H1 (cell line): ENCODE measurements around the gene NEBL. TPM values are rescaled to one million over a fixed set of nuclear protein-coding genes. Genes with fewer than 3 reads are reported as not detected.

Experiments
- KDM1A ChIP-seq: fragments of 200-600, 300-600 bp; sonication (generic); IDR thresholded peaks from 2 replicates; pipeline ENCODE4 v1.7.1; 2016; ENCODE audit warnings: mild to moderate bottlenecking, low read length, borderline replicate concordance
- polyA plus RNA-seq, 7 experiments: library from polyadenylated mRNA; depleted of rRNA in 3 of 7; stranded (reverse) in 5 of 7; unstranded in 2 of 7; fragments of >200 nt in 5 of 7; fragments of 200-250 nt in 2 of 7; gene quantifications; 1 replicate in 5 of 7; 2 replicates in 1 of 7; 4 replicates in 1 of 7; pipeline versions ENCODE4 v1.2.1 to v1.2.3, GENCODE V29; 2011 to 2013; ENCODE audit warnings: missing spikeins in 2 of 7, mixed read lengths in 2 of 7
- total RNA-seq: library from RNA; stranded (reverse); fragmentation: NEBNext Ultra II Directional; extraction: Animal tissue kit (Norgen Biotek cat#: 25700); gene quantifications from 2 replicates; pipeline ENCODE4 v1.2.1, GENCODE V29; 2021

Gene NEBL
- total and polyA plus RNA-seq, 2 of the 8 experiments (the other 6 are each of a cell fraction or from before 2014, with no cell fraction given), result 7.5 to 10.5 TPM

DNA sequence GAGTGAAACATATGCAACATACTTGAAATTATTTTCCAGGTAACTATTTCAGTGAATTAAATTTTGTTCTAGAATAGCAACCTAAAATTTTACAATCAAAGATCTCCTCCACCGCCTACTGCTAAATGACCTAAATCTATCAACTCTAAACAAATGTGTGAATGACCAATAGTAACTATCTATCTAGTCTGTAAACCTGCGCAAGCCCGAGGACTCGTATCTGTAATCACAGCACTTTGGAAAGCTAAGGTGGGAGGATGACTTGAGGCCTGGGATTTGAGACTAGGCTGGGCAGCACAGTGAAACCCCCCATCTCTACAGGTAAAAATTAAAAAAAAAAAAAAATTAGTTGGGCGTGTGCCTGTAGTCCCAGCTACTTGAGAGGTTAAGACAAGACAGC, 83.0 kb downstream of the NEBL start (continued):
- TF ChIP-seq KDM1A, result no peak
